NCI-H2196 treated with DMSO at 0.1 percent for 48 hours (cell line): ENCODE results near the gene ERCC3.

Experiments used
- DNase-seq: peaks from one replicate; lab custom pipeline; 2025; ENCODE audit not compliant: unreplicated experiment; lab: John Stamatoyannopoulos, UW

Gene ERCC3

GRCh38 chr2:127293748-127294562 is at the start of gene ERCC3:
Gene ERCC3 (minus strand): TSS chr2:127294144. CDS start chr2:127294081, 63 bp downstream.
- DNase-seq: peak; percentile 69

GRCh38 chr2:127343277-127343676 is 49.3 kb upstream of the ERCC3 start:
- DNase-seq: no peak

GRCh38 chr2:127342101-127342500 is 48.2 kb upstream of the ERCC3 start:
- no peak for DNase-seq

- no peak for DNase-seq
These were observed 38.4 kb upstream of the ERCC3 start for GRCh38 chr2:127332335-127332734.

- no peak for DNase-seq
These were observed 36.8 kb upstream of the ERCC3 start for GRCh38 chr2:127330753-127331152.

GRCh38 chr2:127326289-127326945 is 32.5 kb upstream of the ERCC3 start:
- no peak for DNase-seq

GRCh38 chr2:127324635-127325034 is 30.7 kb upstream of the ERCC3 start:
- DNase-seq: no peak

GRCh38 chr2:127321303-127321702 is 27.4 kb upstream of the ERCC3 start:
- no peak for DNase-seq

GRCh38 chr2:127320586-127321275 is 26.8 kb upstream of the ERCC3 start:
- no peak for DNase-seq

- no peak for DNase-seq
These were observed 26.1 kb upstream of the ERCC3 start for GRCh38 chr2:127320067-127320466.

- DNase-seq: peak; percentile 21
These were observed 20.4 kb upstream of the ERCC3 start for GRCh38 chr2:127314193-127314988.

GRCh38 chr2:127313406-127313805 is 19.5 kb upstream of the ERCC3 start:
- DNase-seq: no peak

- no peak for DNase-seq
These were observed 17.0 kb upstream of the ERCC3 start for GRCh38 chr2:127310980-127311379.

GRCh38 chr2:127309468-127309867 is 15.5 kb upstream of the ERCC3 start:
- DNase-seq: no peak

GRCh38 chr2:127308586-127309138 is 14.7 kb upstream of the ERCC3 start:
- DNase-seq: no peak

- DNase-seq: no peak
These were observed 12.1 kb upstream of the ERCC3 start for GRCh38 chr2:127305990-127306585.

- no peak for DNase-seq
These were observed 8.2 kb upstream of the ERCC3 start for GRCh38 chr2:127302168-127302567.

GRCh38 chr2:127293386-127293747 is 577 bp downstream of the ERCC3 start:
- no peak for DNase-seq

GRCh38 chr2:127288274-127288673 is 5.7 kb downstream of the ERCC3 start:
- no peak for DNase-seq

GRCh38 chr2:127283275-127283674 is 10.7 kb downstream of the ERCC3 start:
- no peak for DNase-seq
